Right atrium auricular region (tissue), 2 donors: ENCODE data around the gene PTPN7. TPM values are rescaled to one million over a fixed set of nuclear protein-coding genes. Genes with fewer than 3 reads are reported as not detected.

Source experiments
- DNase-seq: peaks from one replicate; pipeline ENCODE4 v3.0.0-alpha.2; 2019; ENCODE audit warnings: low spot score
- H3K27ac ChIP-seq, 2 donors: fragments of 200-600 bp; sonication (generic); 1 replicate in 1 of 2; 2 replicates in 1 of 2; pipeline ENCODE4 v1.5.1; 2016 to 2019
- H3K27me3 ChIP-seq, 2 donors: fragments of 200-600 bp; sonication (generic); one replicate each; pipeline versions ENCODE4 v1.5.1 to v1.6.0; 2017 to 2019
- H3K36me3 ChIP-seq: fragments of 200-600 bp; sonication (generic); one replicate; pipeline ENCODE4 v1.5.1; 2016
- H3K4me1 ChIP-seq, 2 donors: fragments of 200-600 bp; sonication (generic); one replicate each; pipeline versions ENCODE4 v1.5.1 to v1.6.0; 2017 to 2019
- H3K4me3 ChIP-seq, 2 donors: fragments of 200-600 bp; sonication (generic); 1 replicate in 1 of 2; 2 replicates in 1 of 2; pipeline ENCODE4 v1.5.1; 2017 to 2019; ENCODE audit warnings: mild to moderate bottlenecking in 1 of 2, moderate library complexity in 1 of 2
- H3K9me3 ChIP-seq, 2 donors: fragments of 200-600 bp; sonication (generic); one replicate each; pipeline ENCODE4 v1.5.1; 2019
- total RNA-seq, 2 donors: library from RNA; depleted of rRNA; stranded (reverse); fragments of >200 nt; gene quantifications; one replicate each; pipeline ENCODE4 v1.1.0, GENCODE V29; 2016
- TF ChIP-seq, protein P1 (sequence below), 2 donors: fragments of 200-600 bp; sonication (generic); IDR thresholded peaks; one replicate each; pipeline ENCODE4 v1.5.1; 2019; ENCODE audit warnings: antibody characterized with exemption in 2 of 2

Gene PTPN7
- total RNA-seq, 2 donors from 2014 or later: 0.41 to 0.63 TPM

DNA sequence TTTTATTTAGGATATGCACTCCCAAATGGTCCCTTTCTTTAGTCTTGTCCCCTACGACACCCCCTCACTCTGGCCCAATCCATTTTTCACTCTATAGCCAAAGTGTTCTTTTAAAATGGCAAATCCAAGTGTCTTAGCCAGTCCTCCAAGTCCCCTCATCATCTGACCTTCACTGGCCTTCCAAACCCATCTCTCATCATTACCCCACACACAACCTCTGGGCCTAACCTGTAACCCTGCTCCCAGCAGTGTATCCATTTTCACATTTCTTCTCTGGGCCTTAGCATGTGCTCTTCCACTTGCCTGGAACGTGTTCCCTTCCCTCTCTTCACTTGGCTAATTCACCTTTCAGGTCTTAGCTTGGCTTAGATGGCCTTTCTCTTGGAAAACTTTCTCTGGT is 9.4 kb downstream of the PTPN7 start:
- DNase-seq: no peak
- no peaks in the 10 kb centered on the region for H3K9me3 ChIP-seq
- H3K36me3 ChIP-seq: no peaks in the 10 kb centered on the region
- no peak overlapping the region for H3K4me3 ChIP-seq
- no peak overlapping the region for H3K27ac ChIP-seq
- TF ChIP-seq, protein P1, sequence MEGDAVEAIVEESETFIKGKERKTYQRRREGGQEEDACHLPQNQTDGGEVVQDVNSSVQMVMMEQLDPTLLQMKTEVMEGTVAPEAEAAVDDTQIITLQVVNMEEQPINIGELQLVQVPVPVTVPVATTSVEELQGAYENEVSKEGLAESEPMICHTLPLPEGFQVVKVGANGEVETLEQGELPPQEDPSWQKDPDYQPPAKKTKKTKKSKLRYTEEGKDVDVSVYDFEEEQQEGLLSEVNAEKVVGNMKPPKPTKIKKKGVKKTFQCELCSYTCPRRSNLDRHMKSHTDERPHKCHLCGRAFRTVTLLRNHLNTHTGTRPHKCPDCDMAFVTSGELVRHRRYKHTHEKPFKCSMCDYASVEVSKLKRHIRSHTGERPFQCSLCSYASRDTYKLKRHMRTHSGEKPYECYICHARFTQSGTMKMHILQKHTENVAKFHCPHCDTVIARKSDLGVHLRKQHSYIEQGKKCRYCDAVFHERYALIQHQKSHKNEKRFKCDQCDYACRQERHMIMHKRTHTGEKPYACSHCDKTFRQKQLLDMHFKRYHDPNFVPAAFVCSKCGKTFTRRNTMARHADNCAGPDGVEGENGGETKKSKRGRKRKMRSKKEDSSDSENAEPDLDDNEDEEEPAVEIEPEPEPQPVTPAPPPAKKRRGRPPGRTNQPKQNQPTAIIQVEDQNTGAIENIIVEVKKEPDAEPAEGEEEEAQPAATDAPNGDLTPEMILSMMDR (IDR thresholded peaks at IDR 0.05): no peak
- H3K27me3 ChIP-seq: no peaks in the 10 kb centered on the region
- H3K4me1 ChIP-seq: peaks cover 0 to 12% of the 10 kb centered on the region in 2 donors

DNA sequence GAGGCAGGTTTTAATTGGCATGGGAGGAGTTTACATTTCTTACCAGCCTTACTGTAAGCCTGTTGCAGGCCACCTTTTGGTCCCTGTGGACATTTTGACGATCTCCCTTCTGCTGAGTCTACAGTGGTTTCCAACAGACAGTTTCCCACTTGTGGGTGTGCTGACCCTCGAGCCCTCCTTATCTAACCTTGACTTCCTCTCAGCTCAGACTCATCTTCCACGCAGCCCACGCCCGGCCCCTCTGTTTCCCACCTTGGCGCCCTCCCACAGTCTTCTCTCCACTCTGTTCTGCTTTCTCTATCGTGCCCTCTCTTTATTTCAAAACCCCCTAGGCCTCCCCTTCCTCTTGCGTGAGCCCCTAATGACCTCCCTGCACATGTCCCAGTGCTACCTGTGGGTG is 9.8 kb downstream of the PTPN7 start:
- peaks cover 0 to 14% of the 10 kb centered on the region in 2 donors for H3K4me1 ChIP-seq
- H3K36me3 ChIP-seq: no peaks in the 10 kb centered on the region
- no peak overlapping the region for H3K27ac ChIP-seq
- H3K4me3 ChIP-seq: no peak overlapping the region
- H3K9me3 ChIP-seq: no peaks in the 10 kb centered on the region
- DNase-seq: no peak
- H3K27me3 ChIP-seq: no peaks in the 10 kb centered on the region
- TF ChIP-seq, protein P1 (IDR thresholded peaks at IDR 0.05): no peak

DNA sequence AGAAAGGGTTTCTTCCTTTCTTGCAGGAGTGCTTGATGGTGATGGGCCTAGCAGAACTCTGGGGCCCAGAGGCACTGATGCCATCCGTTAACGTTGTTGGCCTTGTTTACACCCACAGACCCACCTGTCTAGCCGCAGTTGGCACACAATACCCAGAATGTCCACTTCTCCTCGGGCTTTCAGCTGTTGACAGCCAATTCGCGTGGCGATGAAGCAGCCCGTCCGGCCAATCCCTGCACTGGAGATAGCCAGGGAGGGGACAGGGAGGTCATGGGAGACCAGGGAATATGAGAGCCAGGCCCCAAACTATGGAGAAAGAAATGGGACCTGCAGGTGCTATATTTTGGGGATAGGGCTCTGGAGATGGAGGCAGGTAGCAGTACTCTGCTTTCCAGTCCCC is 10.2 kb downstream of the PTPN7 start:
- no peaks in the 10 kb centered on the region for H3K27me3 ChIP-seq
- no peak overlapping the region for H3K27ac ChIP-seq
- no peak for DNase-seq
- H3K9me3 ChIP-seq: no peaks in the 10 kb centered on the region
- H3K4me1 ChIP-seq: peaks cover 0 to 14% of the 10 kb centered on the region in 2 donors
- no peaks in the 10 kb centered on the region for H3K36me3 ChIP-seq
- TF ChIP-seq, protein P1 (IDR thresholded peaks at IDR 0.05): no peak
- H3K4me3 ChIP-seq: no peak overlapping the region

DNA sequence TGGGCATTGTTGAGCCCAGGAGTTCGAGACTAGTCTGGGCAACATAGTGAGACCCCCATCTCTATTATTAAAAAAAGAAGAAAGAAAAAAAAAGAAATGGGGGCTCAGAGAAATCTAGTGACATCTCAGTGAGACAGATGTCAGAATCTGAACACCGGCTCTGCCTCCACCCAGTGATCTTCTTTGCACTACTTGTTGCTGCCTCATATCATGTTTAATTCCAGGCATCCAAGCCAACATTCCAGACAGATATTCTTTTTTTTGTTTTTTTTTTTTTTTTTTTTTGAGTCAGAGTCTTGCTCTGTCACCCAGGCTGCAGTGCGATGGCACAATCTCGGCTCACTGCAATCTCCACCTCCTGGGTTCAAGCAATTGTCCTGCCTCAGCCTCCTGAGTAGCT is 10.8 kb downstream of the PTPN7 start:
- Histone ChIP-seq H3K9me3 (no peaks in the 10 kb centered on the region), H3K36me3 (no peaks in the 10 kb centered on the region), H3K27ac (no peak overlapping the region), H3K4me1 (peaks cover 0 to 11% of the 10 kb centered on the region in 2 donors), H3K4me3 (no peak overlapping the region), H3K27me3 (no peaks in the 10 kb centered on the region)
- no peak for DNase-seq
- TF ChIP-seq, protein P1 (IDR thresholded peaks at IDR 0.05): no peak

DNA sequence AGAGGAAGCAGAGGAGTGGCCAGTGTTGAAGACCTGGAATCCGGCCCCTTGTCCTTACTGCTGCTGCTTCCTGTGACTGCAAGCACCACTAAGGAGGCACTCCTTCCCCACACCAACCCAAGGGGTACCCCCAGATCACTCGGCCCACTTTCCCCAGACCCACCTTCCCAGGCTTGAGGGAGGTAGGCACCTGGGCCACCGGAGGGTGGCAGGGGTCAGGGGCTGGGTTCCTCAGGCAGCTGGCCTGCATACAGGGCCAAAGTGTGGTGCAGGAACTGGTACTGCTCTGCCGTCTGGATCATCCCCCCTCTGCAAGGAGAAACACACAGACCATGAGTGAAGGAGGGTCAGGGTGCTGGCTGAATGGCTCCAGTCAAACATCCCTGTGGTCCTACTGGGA is 12.0 kb downstream of the PTPN7 start:
- no peaks in the 10 kb centered on the region for H3K36me3 ChIP-seq
- H3K4me1 ChIP-seq: peaks cover 0 to 9% of the 10 kb centered on the region in 2 donors
- H3K9me3 ChIP-seq: no peaks in the 10 kb centered on the region
- no peak overlapping the region for H3K4me3 ChIP-seq
- H3K27me3 ChIP-seq: no peaks in the 10 kb centered on the region
- DNase-seq: no peak
- no peak overlapping the region for H3K27ac ChIP-seq
- TF ChIP-seq, protein P1 (IDR thresholded peaks at IDR 0.05): no peak

- Histone ChIP-seq H3K36me3 (no peaks in the 10 kb centered on the region), H3K27ac (no peak overlapping the region), H3K4me1 (peaks cover 0 to 22% of the 10 kb centered on the region in 2 donors), H3K4me3 (no peak overlapping the region), H3K9me3 (no peaks in the 10 kb centered on the region), H3K27me3 (no peaks in the 10 kb centered on the region)
- DNase-seq: no peak
- TF ChIP-seq, protein P1 (IDR thresholded peaks at IDR 0.05): no peak
Observed at GRCh38 chr1:202146993-202147392, 13.4 kb downstream of the PTPN7 start.
